WTC11 (cell line): Measurements from ENCODE around the gene LRRC3B. TPM values are rescaled to one million over a fixed set of nuclear protein-coding genes. Genes with fewer than 3 reads are reported as not detected.

ENCODE experiments used
- ATAC-seq: fragments of 200-7000 bp; cut with Tn5 transposase; 2 replicates; pipeline ENCODE4 v1.10.0; 2021; ENCODE audit warnings: mild to moderate bottlenecking, moderate library complexity
- CTCF ChIA-PET: fragments of 300-600 bp; sonication (Branson Sonifier 250); formaldehyde crosslinking; loops from one replicate; lab custom pipeline; 2021; ENCODE audit warnings: antibody characterized with exemption; lab: Charles Lee
- POLR2A ChIA-PET: fragments of 350-600 bp; sonication (Branson Sonifier 250); formaldehyde crosslinking; loops from one replicate; lab custom pipeline; 2021; ENCODE audit warnings: antibody characterized with exemption; lab: Charles Lee
- DNase-seq: peaks from one replicate; pipeline ENCODE4 v3.0.0; 2021; ENCODE audit warnings: low spot score
- H3K27ac Mint-ChIP-seq: 2 replicates; pipeline ENCODE4 v1.8.0; 2021; ENCODE audit warnings: mixed read lengths
- H3K27me3 Mint-ChIP-seq: 2 replicates; pipeline ENCODE4 v1.8.0; 2021; ENCODE audit warnings: low read depth, mild to moderate bottlenecking, moderate library complexity, mixed read lengths
- H3K36me3 Mint-ChIP-seq: 2 replicates; pipeline ENCODE4 v1.8.0; 2021; ENCODE audit warnings: mixed read lengths
- H3K4me1 Mint-ChIP-seq: 2 replicates; pipeline ENCODE4 v1.8.0; 2022; ENCODE audit warnings: mixed read lengths
- H3K4me3 Mint-ChIP-seq: 2 replicates; pipeline ENCODE4 v1.8.0; 2021; ENCODE audit warnings: mild to moderate bottlenecking, moderate library complexity, mixed read lengths
- H3K9me3 Mint-ChIP-seq: 2 replicates; pipeline ENCODE4 v1.8.0; 2021; ENCODE audit warnings: mixed read lengths
- AFF4 ChIP-seq: sonication (generic); formaldehyde crosslinking; IDR thresholded peaks from 2 replicates; pipeline ENCODE4 v1.8.1; 2023; ENCODE audit warnings: mild to moderate bottlenecking, missing genetic modification reagents, borderline replicate concordance
- AR ChIP-seq: fragments of 250-450 bp; sonication (Bioruptor Pico); IDR thresholded peaks from 2 replicates; pipeline ENCODE4 v1.9.0; 2021; ENCODE audit warnings: mild to moderate bottlenecking
- ATF1 ChIP-seq: sonication (generic); formaldehyde crosslinking; IDR thresholded peaks from 2 replicates; pipeline ENCODE4 v1.8.1; 2023; ENCODE audit warnings: mild to moderate bottlenecking, moderate library complexity, missing genetic modification reagents
- CDX4 ChIP-seq: fragments of 250-450 bp; sonication (Bioruptor Pico); IDR thresholded peaks from 2 replicates; pipeline ENCODE4 v1.9.0; 2021; ENCODE audit warnings: moderate library complexity, mild to moderate bottlenecking, inconsistent platforms, borderline replicate concordance
- E2F4 ChIP-seq: sonication (generic); formaldehyde crosslinking; IDR thresholded peaks from 2 replicates; pipeline ENCODE4 v1.8.1; 2022; ENCODE audit warnings: low read depth, mild to moderate bottlenecking, moderate library complexity, missing genetic modification reagents, borderline replicate concordance
- ELF4 ChIP-seq: sonication (generic); formaldehyde crosslinking; IDR thresholded peaks from 2 replicates; pipeline ENCODE4 v1.8.1; 2022; ENCODE audit warnings: low read depth, mild to moderate bottlenecking, moderate library complexity, missing genetic modification reagents
- ESRRA ChIP-seq: sonication (generic); formaldehyde crosslinking; IDR thresholded peaks from 2 replicates; pipeline ENCODE4 v1.8.1; 2022; ENCODE audit warnings: mild to moderate bottlenecking, missing genetic modification reagents, borderline replicate concordance
- MYBL2 ChIP-seq: sonication (generic); formaldehyde crosslinking; IDR thresholded peaks from 2 replicates; pipeline ENCODE4 v1.8.1; 2023; ENCODE audit warnings: mild to moderate bottlenecking, moderate library complexity, missing genetic modification reagents
- NFATC4 ChIP-seq: fragments of 250-450 bp; sonication (Bioruptor Pico); IDR thresholded peaks from 2 replicates; pipeline ENCODE4 v1.9.0; 2021; ENCODE audit warnings: mild to moderate bottlenecking
- NFYB ChIP-seq: sonication (generic); formaldehyde crosslinking; conservative IDR thresholded peaks from 2 replicates; pipeline ENCODE4 v1.8.0; 2022; ENCODE audit warnings: low read depth, missing genetic modification reagents
- PRDM15 ChIP-seq: sonication (generic); formaldehyde crosslinking; IDR thresholded peaks from 2 replicates; pipeline ENCODE4 v1.8.0; 2022; ENCODE audit warnings: missing genetic modification reagents
- RELA ChIP-seq: sonication (generic); formaldehyde crosslinking; IDR thresholded peaks from 2 replicates; pipeline ENCODE4 v1.8.1; 2022; ENCODE audit warnings: missing genetic modification reagents, mild to moderate bottlenecking, borderline replicate concordance
- RORB ChIP-seq: fragments of 250-450 bp; sonication (Bioruptor Pico); IDR thresholded peaks from 2 replicates; pipeline ENCODE4 v1.9.0; 2021; ENCODE audit warnings: mild to moderate bottlenecking
- SP1 ChIP-seq: sonication (generic); formaldehyde crosslinking; conservative IDR thresholded peaks from 2 replicates; pipeline ENCODE4 v1.8.1; 2022; ENCODE audit warnings: missing genetic modification reagents
- TP53 ChIP-seq: sonication (generic); formaldehyde crosslinking; IDR thresholded peaks from 2 replicates; pipeline ENCODE4 v1.8.1; 2023; ENCODE audit warnings: mild to moderate bottlenecking, missing genetic modification reagents
- ZNF232 ChIP-seq: sonication (generic); formaldehyde crosslinking; IDR thresholded peaks from 2 replicates; pipeline ENCODE4 v1.8.0; 2022; ENCODE audit warnings: mild to moderate bottlenecking, missing genetic modification reagents
- ZNF281 ChIP-seq: sonication (generic); formaldehyde crosslinking; IDR thresholded peaks from 2 replicates; pipeline ENCODE4 v1.8.0; 2023; ENCODE audit warnings: mild to moderate bottlenecking, missing genetic modification reagents
- total RNA-seq: library from RNA; stranded (reverse); gene quantifications from 3 replicates; pipeline ENCODE4 v1.2.3, GENCODE V29; 2021

Gene LRRC3B
- total RNA-seq, 1 experiment from 2014 or later: 5.3 TPM

- DNase-seq (no peak), ATAC-seq (no peak)
- CTCF ChIA-PET: no interaction called here
- Mint-ChIP-seq H3K27me3 (peaks cover 24% of the 10 kb centered on the region), H3K9me3 (no peaks in the 10 kb centered on the region), H3K27ac (no peak overlapping the region), H3K36me3 (no peaks in the 10 kb centered on the region; the same call in 1 of the 2 replicates), H3K4me3 (no peak overlapping the region), H3K4me1 (no peaks in the 10 kb centered on the region)
- POLR2A ChIA-PET: no interaction called here
- TF ChIP-seq RELA (no peak), ZNF281 (CRISPR knock-in tag) (no peak), TP53 (CRISPR knock-in tag) (no peak), CDX4 (CRISPR knock-in tag) (no peak), ESRRA (CRISPR knock-in tag) (no peak), NFYB (CRISPR knock-in tag) (no peak), ZNF232 (no peak), AR (CRISPR knock-in tag) (no peak), PRDM15 (CRISPR knock-in tag) (no peak)
These were observed 15.1 kb downstream of the LRRC3B start for GRCh38 chr3:26637698-26638097.

GRCh38 chr3:26638113-26638512 is 15.5 kb downstream of the LRRC3B start:
- no peak overlapping the region for H3K27ac Mint-ChIP-seq
- peaks cover 20% of the 10 kb centered on the region for H3K27me3 Mint-ChIP-seq
- no peaks in the 10 kb centered on the region for H3K4me1 Mint-ChIP-seq
- DNase-seq: no peak
- no peak overlapping the region for H3K4me3 Mint-ChIP-seq
- CTCF ChIA-PET: no interaction called here
- POLR2A ChIA-PET: no interaction called here
- H3K9me3 Mint-ChIP-seq: no peaks in the 10 kb centered on the region
- no peaks in the 10 kb centered on the region; the same call in 1 of the 2 replicates for H3K36me3 Mint-ChIP-seq
- no peak for ATAC-seq
- TF ChIP-seq RORB: no peak
- no peak for TF ChIP-seq ATF1
- no peak for TF ChIP-seq MYBL2 (CRISPR knock-in tag)
- TF ChIP-seq ZNF281 (CRISPR knock-in tag): no peak
- TF ChIP-seq E2F4 (CRISPR knock-in tag): no peak
- no peak for TF ChIP-seq ELF4
- TF ChIP-seq SP1 (CRISPR knock-in tag): no peak
- TF ChIP-seq AFF4 (CRISPR knock-in tag): no peak
- TF ChIP-seq NFATC4 (CRISPR knock-in tag): no peak
